NOMO-1 (cell line): ENCODE measurements around the gene RFX8.
A peak's percentile ranks its signal among the peaks of the same experiment; 100 is the strongest.
"Not testable (repeated sequence)": the region's sequence is repeated elsewhere in the genome, so short reads cannot be mapped to it uniquely, and the experiment has no call there.

Source experiments
- DNase-seq, 2 experiments: peaks; one replicate each; lab custom pipeline; 2025; ENCODE audit not compliant: unreplicated experiment in 2 of 2; lab: John Stamatoyannopoulos, UW

RFX8 gene

DNA sequence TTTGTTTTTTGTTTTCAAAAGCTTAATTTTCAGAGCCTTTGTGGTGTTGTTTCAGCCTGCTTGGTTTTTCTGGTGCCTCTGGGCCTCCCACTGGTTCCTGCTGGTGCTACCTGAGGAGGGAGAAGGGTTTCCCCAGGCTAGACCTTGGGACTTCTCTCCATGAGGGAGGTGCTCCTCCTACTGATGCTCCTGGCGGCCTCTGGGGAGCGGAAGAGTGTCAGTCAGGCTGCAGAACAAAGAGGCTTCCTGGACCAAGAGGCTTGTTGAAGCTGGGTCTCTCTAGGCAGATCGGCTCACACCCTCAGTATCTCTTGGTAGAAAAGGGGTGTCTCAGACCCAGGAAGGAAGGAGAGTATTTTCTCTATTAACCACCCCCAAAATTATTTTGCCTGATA, 32.2 kb downstream of the RFX8 start:
- DNase-seq = no peak

DNA sequence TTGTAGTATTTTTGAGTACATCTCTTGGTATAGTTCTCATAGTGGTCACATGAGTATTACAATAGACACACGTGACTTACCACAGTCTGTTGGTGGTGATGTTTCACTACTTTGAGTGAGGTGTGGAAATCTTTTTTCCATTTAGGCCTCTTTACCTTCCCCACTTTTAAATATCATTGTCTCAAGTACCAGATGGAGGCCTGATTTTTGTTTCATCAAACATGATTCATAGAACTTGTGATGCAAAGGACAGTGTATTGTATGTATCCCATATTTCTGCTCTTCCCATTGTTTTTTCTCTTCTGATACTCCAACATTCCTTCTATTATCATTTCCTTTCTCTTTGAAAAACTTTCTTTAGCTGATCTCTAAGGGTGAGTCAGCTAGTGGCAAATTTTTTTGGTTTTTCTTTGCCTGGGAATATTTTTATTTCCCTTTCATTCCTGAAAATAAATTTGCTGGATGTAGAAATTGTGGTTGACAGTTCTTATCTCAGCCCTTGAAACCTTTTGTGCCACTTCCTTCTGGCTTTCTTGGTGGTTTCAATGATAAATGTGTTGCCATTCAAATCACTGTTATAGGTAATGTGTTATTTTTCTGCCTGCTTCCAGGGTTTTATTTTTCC, 32.8 kb downstream of the RFX8 start:
- DNase-seq = peak; percentile 8 to 12

DNA sequence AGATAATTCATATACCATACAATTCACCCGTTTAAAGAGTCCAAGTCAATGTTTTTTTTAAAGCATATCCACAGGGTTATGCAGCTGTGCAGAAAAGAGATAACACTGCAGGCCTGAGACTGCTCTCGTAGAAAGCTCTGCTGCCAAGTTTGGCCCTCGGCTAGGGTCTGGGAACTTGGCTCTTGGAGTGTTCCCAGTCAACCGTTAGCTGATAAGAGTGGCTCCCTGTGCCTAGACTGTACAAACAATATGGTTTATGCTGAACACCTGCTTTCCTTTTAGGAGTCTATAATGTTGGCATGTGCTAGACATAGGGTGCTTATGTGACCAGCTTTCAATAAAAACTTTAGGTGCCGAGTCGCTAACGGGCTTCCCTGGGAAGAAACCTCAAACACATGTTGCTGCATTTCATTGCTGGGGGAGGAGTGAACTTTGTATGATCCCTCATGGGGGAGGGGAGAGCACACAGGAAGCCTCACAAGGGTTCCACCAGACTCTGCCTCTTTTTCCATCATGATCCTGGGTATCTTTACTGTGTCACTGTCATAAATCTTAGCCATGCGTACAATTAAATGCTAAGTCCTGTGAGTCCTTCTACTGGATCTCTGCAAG, 34.7 kb downstream of the RFX8 start:
- DNase-seq = no peak

DNA sequence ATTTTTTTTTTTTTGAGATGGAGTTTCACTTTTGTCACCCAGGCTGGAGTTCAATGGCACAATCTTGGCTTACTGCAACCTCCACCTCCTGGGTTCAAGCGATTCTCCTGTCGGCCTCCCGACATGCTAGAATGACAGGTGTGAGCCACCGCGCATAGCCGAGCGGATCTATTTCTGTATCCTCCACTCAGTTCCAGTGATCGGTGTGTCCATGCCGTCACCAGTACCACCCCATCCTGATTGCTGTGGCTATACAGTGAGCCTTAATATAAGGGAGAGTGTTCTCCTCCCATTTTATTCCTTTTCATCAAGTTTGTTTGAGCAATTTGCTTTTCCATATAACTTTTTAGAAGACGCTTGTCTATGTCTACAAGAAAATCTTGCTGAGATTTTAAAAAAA, 35.2 kb downstream of the RFX8 start:
- DNase-seq = no peak

GRCh38 chr2:101438555-101438954, 36.4 kb downstream of the RFX8 start:
- not testable (repeated sequence) for DNase-seq

- DNase-seq = no peak
Measured at GRCh38 chr2:101435001-101435862, 39.7 kb downstream of the RFX8 start.

DNA sequence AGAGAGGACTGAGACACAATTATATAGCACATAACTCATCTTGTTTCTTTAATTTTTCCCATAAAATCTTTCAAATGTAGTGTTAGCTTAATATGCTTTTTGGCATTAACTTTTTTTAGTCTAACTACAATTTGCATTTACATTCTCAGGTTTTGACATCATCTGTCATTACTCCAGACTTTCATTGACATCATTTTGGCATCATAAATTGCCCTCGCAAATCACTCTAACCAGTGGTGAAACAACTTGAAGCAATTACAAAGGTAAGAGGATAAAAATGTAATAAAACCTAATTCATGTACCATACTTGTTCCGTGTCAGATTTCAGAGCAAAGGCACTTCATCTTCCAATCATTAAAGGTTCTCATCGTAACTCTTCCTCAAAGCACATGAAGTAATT, 41.4 kb downstream of the RFX8 start:
- DNase-seq = no peak

GRCh38 chr2:101432411-101433181, 42.3 kb downstream of the RFX8 start:
- DNase-seq = no peak

DNA sequence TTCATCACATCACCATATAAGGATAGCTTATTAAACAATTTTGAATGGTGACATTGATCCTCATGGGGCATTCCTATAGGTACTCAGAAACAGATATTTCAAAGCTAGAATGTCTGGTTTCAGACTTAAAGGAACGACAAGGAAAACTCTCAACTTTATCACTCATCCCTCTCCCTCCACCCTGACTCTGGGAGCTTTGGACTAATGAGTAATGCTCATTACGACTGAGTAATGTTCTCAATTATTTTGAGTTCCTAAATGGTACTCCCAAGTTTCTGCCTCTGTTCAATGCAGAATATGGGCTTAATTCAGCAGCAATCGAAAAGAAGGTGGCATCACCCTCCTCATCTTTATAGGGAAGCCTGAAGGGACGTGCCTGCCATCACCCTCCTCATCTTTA, 43.4 kb downstream of the RFX8 start:
- no peak for DNase-seq

GRCh38 chr2:101430156-101430555, 44.8 kb downstream of the RFX8 start:
- DNase-seq = no peak

DNA sequence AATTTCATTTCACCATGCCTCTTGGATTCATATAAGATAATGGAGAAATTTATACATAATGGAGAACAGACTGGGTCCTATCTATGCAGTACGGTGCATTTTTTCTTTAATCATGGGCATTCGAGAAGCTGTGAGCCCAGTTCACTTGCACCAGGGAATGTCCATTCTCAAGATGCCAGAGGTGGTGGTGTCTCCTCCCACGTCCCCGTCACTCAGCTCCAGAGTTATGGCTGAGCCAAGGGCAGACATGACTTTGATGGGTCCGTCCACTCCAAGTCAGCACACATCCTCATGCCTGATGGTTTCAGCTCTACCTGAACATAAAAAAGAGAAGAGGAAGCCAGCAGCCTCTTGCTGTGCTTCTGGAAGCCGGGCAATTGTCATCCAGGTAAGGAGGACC, 45.5 kb downstream of the RFX8 start:
- no peak for DNase-seq

DNA sequence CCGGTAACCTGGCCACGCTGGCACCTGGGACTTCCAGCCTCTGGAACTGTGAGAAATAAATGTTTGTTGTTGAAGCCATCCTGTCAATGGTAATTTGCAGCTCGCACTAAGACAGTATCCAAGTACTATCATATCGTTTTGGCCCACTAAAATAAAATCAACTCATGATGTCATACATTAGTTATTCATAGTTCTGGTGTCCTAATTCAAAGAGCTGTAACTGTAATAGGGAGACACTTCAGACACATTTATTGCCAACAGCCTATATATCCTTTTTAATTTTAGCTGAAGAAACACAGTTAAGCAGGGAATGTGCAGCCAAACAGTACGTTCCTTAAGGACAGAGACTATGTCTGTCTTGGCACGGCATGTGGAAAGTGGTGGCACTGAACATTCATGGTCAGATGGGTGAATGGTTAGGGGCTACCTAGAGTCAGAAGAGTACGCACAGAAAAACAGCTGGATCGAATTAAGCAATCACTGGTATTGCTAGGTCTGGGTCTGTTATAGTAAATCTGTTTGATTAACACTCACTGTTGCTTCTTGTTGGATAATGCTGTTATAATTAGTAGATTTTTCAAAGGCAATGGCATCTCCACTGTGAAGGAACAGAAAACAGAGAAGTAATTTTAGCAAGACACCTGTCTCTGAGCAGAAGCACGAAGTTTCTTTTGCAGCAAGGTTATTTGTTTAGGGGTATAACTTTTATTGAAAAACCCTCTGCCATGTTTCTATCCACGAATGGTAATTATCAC, 46.3 kb downstream of the RFX8 start:
- DNase-seq = no peak

DNA sequence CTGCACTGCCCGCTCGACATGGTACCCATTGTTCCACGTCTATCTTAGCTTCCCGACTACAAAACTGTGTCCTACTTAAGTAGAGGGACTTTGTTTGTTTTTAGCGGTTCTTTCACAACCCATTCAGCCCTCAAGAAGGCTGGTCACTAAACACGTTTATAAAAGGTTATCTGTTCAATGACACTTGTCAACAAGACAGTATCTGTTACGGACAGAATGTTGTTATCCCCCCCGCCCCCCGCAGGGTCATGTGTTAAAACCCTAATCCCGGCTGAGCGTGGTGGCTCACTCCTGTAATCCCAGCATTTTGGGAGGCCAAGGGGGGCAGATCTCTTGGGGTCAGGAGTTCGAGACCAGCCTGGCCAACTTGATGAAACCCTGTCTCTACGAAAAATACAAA, 47.2 kb downstream of the RFX8 start:
- no peak for DNase-seq

- no peak for DNase-seq
Measured at GRCh38 chr2:101427240-101427639, 47.7 kb downstream of the RFX8 start.

GRCh38 chr2:101426822-101427221, 48.1 kb downstream of the RFX8 start:
- no peak for DNase-seq

DNA sequence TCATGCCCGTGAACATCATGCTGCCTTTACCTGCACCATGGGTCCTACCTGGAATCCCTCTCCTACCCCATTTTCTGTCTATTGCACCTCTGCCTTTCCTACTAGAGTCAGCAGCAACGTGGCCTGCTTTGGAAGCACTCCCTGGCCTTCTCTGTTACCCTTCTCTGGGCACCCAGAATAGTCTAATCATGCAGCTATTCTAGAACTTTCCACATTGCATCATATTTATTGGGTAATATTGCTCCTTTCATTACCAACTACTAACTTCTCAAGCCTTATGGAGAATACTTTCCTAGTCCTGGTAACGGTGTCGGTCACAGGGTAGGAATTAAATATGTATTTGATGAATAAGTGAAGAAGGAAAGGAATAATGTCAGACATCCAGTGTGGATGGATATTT, 54.3 kb downstream of the RFX8 start:
- no peak for DNase-seq

- DNase-seq = peak; percentile 38 to 56
Measured at GRCh38 chr2:101419096-101419663, 55.7 kb downstream of the RFX8 start.

GRCh38 chr2:101418460-101419095, 56.3 kb downstream of the RFX8 start:
- DNase-seq = no peak

- no peak for DNase-seq
Measured at GRCh38 chr2:101416609-101417008, 58.3 kb downstream of the RFX8 start.

GRCh38 chr2:101415884-101416283, 59.0 kb downstream of the RFX8 start:
- DNase-seq = no peak
